CD1c-positive myeloid dendritic cell (primary cell): ENCODE results near the gene SNED1.
"Not testable (repeated sequence)": the region's sequence is repeated elsewhere in the genome, so short reads cannot be mapped to it uniquely, and the experiment has no call there.

ENCODE experiments used
- DNase-seq: peaks from one replicate; pipeline ENCODE4 v3.0.0-alpha.2; 2016; ENCODE audit errors: extremely low spot score

SNED1 gene

DNA sequence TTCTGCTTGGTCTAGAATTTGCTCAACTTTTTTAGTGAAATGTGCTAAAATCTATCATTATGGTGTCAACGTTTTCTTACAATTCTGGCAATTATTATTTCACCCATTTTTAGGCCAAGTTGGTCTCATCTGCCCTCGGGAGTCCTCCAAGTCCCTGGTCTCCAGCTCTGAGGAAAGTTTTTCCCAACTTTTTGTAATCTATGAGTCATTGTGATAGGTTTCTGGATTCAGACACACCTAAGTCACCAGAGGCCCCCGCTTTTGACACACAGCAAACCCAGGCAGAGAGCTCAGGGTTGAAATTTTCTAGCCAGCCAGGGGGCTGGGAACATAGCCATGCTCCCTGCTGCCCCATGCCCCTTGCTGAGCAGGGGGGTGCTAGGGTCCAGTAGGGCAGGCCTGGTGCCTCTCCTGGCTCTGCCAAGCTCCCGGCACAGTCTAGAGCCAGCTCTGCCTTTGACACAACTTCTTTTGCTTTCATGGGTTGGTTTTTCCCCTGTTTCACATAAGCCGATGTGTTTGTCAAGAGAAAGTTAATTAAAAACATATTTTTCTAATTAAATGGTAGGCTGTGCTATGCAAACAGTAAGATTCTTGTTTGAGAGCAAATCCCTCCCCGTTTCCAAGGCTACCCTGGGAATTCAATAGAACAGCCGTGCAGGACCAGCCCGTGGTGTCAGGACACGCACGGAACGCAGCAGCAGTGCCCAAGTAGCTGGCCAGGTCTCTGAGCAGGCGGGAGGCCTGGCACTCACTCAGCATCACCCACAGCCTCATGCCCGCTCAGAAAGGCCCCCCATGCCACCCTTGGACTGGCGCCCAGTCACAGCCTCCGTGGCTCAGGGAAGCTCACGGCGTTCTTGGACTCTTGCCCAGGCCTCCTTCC is 25.5 kb upstream of the SNED1 start:
- no peak for DNase-seq

DNA sequence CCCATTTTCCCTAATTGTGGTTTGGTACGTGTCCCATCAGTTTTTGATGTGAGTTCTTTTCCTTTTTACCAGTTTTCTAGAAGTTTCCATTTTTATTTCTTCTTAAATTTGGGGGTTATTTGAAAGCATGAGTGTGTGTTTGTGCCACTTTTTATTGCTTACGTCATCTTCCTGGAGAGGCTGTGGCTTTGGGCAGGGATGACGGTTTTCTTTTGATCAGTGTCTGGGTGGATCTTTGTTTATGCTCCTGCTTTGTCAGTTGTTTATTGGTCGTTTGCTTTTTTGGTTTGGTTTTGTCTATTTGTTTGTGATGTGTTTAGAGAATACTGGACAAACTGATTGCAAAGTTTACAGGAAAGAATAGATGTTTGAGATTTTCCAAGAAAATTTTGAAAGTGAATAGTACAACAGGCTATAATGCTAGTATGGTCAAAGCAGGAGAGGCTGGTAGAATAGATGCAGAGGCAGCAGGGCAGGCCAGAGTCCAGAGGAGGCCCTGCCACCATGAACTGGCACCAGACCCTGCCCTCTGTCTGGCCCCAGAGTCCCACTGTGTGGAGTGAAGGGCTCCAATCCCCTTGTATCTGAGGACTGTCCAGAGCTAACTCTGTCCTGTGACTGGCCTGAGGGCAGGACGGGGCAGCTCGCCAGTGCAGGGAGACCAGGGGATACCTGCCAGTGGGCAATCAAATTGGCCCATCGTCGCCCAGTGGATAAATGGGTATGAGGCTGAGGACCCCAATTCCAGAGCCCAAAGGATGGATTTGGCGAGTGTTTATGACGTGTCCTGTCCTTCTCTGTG is 23.4 kb upstream of the SNED1 start:
- no peak for DNase-seq

DNA sequence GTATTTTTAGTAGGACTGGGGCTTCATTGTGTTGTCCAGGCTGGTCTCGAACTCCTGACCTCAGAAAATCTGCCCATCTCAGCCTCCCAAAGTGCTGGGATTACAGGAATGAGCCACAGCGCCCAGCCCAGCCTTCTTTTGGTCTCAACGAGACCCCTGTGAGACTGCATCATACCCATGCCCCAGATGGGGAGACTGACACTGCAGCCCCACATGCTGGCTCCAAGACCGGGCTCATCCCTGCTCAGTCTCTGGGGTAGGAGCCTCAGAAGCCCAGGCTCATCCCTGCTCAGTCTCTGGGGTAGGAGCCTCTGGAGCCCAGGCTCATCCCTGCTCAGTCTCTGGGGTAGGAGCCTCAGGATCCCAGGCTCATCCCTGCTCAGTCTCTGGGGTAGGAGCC is 22.5 kb upstream of the SNED1 start:
- not testable (repeated sequence) for DNase-seq

DNA sequence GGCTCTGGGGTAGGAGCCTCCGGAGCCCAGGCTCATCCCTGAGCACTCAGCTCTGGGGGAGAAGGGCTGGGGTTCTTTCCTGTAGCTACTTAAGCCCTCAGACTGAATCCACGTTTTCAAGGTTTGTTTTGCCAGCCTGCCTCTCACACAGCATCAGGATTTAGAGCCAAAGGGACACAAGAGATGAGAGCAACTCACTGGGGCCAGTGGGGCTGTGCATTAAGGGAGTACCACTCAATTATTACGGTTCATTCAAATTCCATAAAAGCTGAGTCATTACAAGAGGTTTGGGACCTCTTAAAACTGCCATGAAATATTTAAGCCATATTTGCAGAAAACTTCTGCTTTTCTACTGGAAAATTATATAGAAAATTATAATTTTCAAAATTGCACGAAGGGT is 17.1 kb upstream of the SNED1 start:
- DNase-seq, result peak; percentile 9

- no peak for DNase-seq
These were observed 16.3 kb upstream of the SNED1 start for GRCh38 chr2:240981871-240982800.

DNA sequence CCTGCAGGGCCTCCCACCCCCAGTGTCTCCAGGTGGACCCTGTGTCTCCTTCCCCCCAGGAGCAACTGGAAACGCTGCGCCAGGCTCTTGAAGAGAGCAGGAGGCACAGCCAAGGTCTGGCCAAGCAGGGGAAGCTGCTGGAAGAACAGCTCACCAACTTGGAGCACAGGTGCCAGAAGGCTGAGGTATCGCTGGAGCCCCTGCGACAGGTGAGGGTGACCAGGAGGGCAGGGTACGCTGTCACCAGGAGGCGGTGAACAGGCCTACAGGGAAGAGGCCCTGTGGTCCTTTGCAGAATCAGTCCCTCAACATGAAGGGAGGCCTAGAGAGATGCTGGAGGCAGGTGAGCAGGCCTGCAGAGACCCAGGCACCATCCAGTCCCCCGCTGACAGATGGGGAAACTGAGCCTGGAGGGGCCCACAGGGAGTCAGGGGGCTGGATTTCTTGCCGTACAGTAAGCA is 15.6 kb upstream of the SNED1 start:
- no peak for DNase-seq

- DNase-seq, result peak; percentile 17
These were observed 14.9 kb upstream of the SNED1 start for GRCh38 chr2:240983361-240983995.

DNA sequence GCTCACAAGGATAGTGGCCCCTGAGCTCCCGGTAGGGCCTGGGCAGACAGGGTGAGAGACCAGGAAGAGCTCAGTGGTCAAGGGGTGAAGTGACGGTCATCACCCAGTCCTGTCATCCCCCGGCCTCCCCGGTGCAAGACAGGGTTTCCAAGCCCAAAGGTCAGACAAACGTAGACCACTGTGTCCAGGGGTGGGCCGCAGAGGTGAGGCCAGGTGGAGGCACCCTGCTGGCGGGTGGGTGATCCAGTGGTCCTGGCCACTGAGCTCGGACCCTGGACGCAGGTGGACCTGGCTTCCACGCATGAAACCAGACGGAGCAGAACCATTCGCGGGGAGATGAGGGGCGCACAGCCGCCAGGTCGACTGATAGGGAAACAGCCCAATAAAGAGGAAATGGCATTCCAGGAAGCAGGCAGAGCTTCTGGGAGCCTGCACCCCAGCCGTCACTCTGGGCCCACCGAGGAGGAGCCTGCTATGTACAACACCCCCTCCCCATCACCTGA is 14.4 kb upstream of the SNED1 start:
- DNase-seq, result peak; percentile 2

DNA sequence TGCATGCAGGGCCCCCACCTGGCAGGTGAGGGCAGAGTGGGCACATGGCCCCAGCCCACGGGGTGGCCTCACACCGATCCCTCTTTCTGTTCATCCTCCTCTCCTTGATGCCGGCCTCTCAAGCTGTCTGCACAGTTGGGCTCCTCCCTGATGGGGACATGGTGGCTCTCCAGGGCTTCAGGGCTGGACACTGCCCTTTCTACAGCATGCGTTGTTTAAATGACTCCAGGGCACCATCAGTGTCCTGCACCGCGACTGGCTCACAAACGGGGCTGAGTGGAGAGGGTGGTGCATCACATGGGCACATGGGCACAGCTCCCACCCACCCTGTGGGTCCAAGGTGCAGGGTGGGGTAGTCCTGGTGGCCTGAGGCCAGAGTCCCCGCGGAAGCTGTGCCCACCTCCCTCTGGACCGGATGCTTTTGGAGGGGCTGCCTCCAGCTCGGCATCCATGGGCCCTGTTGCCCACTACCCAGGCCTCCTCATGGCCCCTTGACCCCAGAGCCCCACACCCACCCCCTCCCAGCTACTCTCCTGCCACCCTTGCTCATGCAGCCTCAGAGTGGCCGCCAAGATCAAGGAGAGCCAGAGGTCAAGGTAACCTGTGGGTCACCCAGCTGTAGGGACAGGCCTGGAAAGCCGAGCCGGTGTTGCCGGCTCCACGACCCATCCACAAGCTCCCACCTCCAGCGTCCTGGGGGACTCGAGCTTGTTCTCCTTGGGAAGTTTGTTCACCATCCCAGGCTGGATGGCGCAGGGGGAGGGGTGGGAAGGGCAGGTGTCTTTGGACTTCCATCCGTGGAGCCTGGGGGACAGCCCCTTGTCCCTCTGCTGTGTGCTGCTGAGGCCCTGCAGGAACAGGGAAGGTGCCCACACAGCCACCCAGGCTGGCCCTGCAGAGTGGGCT is 12.3 kb upstream of the SNED1 start:
- no peak for DNase-seq

- DNase-seq, result no peak
These were observed 11.5 kb upstream of the SNED1 start for GRCh38 chr2:240986787-240987411.

- DNase-seq, result no peak
These were observed 10.8 kb upstream of the SNED1 start for GRCh38 chr2:240987588-240987987.

GRCh38 chr2:240988146-240988545 is 10.3 kb upstream of the SNED1 start:
- no peak for DNase-seq

DNA sequence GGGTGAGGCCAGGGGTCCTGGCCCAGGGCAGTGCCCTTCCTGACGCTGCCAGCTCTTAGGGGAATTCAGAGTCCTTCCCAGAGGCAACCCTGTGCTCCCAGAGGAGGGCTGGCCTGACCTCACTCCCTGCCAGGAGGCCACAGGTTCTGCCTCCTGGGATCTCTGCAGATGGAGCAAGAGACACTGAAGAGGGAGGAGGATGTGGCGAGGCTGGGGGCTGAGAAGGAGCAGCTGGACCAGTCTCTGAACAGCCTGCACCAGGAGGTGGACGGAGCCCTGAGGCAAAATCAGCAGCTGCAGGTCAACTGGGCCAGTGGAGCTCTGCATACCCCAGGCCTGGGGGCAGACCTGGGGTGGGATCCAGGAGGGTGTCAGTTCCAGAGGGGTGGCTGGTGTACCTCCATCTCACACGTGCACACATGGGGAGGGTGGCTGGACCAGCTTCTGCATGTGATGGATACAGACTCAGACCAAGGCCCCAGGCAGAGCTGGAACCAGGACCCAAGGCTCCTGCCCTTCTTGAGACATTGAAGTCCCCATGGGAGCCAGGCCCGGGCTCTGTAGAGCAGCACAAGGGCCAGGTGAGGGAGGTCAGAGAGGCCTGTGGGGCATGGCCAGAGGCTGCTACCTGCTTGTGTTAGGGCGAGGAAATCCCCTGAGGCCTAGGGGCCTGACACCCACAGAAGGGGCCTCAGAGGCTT is 9.7 kb upstream of the SNED1 start:
- DNase-seq, result no peak

- peak; percentile 37 for DNase-seq
These were observed 8.8 kb upstream of the SNED1 start for GRCh38 chr2:240989451-240990265.

DNA sequence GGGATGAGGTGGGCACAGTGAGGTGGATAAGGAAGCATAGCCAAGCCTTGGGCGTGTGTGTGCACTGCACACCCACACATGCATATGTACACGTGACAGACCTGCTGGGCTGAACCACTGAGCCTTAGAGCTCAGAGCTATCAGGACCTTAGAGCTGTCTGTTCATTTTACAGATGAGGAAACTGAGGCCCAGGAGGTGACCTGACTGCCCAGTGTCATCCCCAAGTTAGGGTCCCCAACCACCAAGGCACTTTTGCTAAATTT is 8.2 kb upstream of the SNED1 start:
- no peak for DNase-seq

DNA sequence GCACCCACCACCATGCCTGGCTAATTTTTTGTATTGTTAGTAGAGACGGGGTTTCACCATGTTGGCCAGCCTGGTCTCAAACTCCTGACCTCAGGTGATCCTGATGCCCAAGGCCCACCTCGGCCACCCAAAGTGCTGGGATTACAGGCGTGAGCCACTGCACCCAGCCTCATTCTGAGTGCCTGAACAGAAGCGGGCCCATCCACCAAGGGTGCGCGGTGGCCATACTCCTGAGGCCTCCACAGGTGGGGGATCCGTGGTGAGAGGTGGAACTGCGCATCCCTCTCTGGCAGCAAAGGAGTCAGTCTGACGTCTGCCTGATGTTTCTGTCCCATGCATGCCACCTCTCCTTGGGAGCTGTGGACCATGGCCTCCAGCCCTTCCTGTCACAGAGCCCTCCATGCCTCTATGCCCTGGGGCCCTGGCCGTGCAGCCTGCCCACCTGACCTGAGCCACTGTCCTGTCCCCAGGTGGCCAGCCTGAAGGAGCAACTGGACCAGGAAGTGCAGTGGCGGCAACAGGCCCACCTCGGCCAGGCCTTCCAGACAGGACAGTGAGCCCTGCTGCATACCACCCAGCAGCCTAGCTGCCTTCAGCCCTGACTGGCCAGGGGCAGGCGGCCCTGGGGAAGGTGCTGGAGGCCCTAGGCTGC is 7.6 kb upstream of the SNED1 start:
- no peak for DNase-seq

DNA sequence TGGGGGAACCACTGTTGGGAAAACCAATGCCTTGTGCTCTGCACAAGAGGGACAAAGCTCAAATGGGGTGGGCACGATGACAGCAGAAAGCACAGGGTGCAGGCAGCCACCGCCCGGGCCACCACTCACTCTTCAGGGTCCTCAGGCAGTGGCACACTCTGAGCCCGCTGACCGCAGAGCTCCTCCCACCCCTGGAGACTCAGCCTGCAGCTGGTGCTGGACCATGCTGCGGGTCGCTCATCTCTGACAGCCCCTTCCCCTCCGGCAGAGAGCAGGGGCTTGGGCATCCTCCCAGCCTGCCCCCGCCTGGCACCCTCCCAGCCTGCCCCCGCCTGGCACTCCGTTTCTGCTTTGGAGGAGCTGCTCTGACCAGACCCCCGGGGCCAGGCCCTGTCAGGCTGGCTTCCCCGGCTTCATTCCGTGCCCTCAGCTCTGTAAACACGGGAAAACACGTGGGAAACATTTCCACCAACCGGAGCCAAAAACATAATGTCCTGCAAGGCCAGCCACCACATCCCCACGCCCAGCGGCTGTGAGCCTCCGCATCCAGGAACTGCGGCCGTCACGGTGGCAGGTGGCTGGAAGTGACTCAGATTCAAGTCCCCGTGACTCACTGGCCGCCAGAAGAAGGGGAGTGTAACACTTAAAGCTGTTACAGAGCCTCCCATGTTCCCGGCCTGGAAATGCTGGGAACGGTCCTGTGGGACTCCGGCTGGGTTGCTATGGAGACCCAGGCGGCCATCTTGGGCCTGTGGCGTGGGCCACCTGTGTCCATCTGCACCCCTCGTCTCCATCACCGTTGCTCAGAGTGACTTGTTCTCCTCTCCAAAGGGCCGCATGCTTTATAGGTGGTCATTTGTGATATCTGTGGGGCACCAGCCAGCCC is 6.8 kb upstream of the SNED1 start:
- DNase-seq, result peak; percentile 48
